OCI-LY3 (cell line): ENCODE results near the gene ICA1.

ENCODE experiments used
- EZH2phosphoT487 ChIP-seq: fragments of 200-600 bp; shearing (Covaris generic); IDR thresholded peaks from 2 replicates; pipeline ENCODE4 v1.6.1; 2018; ENCODE audit warnings: antibody characterized with exemption, mixed run types, low read depth
- TF ChIP-seq, protein P1 (sequence below): fragments of 200-600, 300-600 bp; sonication (generic); IDR thresholded peaks from 2 replicates; pipeline ENCODE4 v1.5.1; 2014; ENCODE audit warnings: antibody characterized with exemption, low read length, low read depth

GRCh38 chr7:8144856-8145255 is 117.1 kb downstream of the ICA1 start:
- TF ChIP-seq, protein P1, sequence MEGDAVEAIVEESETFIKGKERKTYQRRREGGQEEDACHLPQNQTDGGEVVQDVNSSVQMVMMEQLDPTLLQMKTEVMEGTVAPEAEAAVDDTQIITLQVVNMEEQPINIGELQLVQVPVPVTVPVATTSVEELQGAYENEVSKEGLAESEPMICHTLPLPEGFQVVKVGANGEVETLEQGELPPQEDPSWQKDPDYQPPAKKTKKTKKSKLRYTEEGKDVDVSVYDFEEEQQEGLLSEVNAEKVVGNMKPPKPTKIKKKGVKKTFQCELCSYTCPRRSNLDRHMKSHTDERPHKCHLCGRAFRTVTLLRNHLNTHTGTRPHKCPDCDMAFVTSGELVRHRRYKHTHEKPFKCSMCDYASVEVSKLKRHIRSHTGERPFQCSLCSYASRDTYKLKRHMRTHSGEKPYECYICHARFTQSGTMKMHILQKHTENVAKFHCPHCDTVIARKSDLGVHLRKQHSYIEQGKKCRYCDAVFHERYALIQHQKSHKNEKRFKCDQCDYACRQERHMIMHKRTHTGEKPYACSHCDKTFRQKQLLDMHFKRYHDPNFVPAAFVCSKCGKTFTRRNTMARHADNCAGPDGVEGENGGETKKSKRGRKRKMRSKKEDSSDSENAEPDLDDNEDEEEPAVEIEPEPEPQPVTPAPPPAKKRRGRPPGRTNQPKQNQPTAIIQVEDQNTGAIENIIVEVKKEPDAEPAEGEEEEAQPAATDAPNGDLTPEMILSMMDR, result no peak
- TF ChIP-seq EZH2phosphoT487, result no peak
